Fibroblast of skin of scalp (primary cell): ENCODE results near the gene PLEKHN1.
"Not testable (repeated sequence)": the region's sequence is repeated elsewhere in the genome, so short reads cannot be mapped to it uniquely, and the experiment has no call there.

Experiments
- DNase-seq: peaks from one replicate; pipeline ENCODE4 v3.0.0-alpha.2; 2013

The PLEKHN1 gene

GRCh38 chr1:1013105-1013921, 47.0 kb downstream of the PLEKHN1 start, which contains the start of gene ISG15:
TSS of gene ISG15 (plus strand) at chr1:1013497. CDS start at chr1:1013574, 77 bp downstream.
- peak; percentile 87 for DNase-seq

- no peak for DNase-seq
These were observed 47.8 kb downstream of the PLEKHN1 start for GRCh38 chr1:1013922-1014648.

GRCh38 chr1:1014799-1015681, 48.8 kb downstream of the PLEKHN1 start:
- DNase-seq = no peak

GRCh38 chr1:1017397-1018320, 51.4 kb downstream of the PLEKHN1 start:
- not testable (repeated sequence) for DNase-seq

- not testable (repeated sequence) for DNase-seq
These were observed 52.0 kb downstream of the PLEKHN1 start for GRCh38 chr1:1018321-1018685.

GRCh38 chr1:1019122-1019999, 53.1 kb downstream of the PLEKHN1 start:
- peak; percentile 91 for DNase-seq

- DNase-seq = no peak
These were observed 53.7 kb downstream of the PLEKHN1 start, which contains the start of gene AGRN for GRCh38 chr1:1020000-1020404. TSS of gene AGRN (plus strand) at chr1:1020120. CDS start at chr1:1020173, 53 bp downstream.

GRCh38 chr1:1020415-1021009, 54.2 kb downstream of the PLEKHN1 start:
- no peak for DNase-seq

GRCh38 chr1:1021010-1021919, 55.0 kb downstream of the PLEKHN1 start:
- peak; percentile 90 for DNase-seq

- no peak for DNase-seq
These were observed 55.6 kb downstream of the PLEKHN1 start for GRCh38 chr1:1021920-1022259.

GRCh38 chr1:1022302-1023009, 56.2 kb downstream of the PLEKHN1 start:
- DNase-seq = no peak

GRCh38 chr1:1023700-1024099, 57.4 kb downstream of the PLEKHN1 start:
- DNase-seq = no peak

GRCh38 chr1:1024149-1024770, 58.0 kb downstream of the PLEKHN1 start:
- no peak for DNase-seq

GRCh38 chr1:1024771-1025699, 58.8 kb downstream of the PLEKHN1 start:
- no peak for DNase-seq
